ACC112 (cell line): Measurements from ENCODE around the gene CATSPER3.
A peak's percentile ranks its signal among the peaks of the same experiment; 100 is the strongest.

Experiments
- H2AFZ ChIP-seq: fragments of 200-600 bp; sonication (generic); one replicate; pipeline ENCODE4 v1.6.0; 2017; ENCODE audit warnings: antibody characterized with exemption, low read length; ENCODE audit not compliant: unreplicated experiment
- H3K27ac ChIP-seq: fragments of 200-600 bp; sonication (generic); 2 replicates; pipeline ENCODE4 v1.5.1; 2014; ENCODE audit warnings: low read depth, mild to moderate bottlenecking, antibody characterized with exemption, low read length, moderate library complexity
- H3K27me3 ChIP-seq: fragments of 200-600 bp; sonication (generic); 2 replicates; pipeline ENCODE4 v1.6.1; 2014; ENCODE audit warnings: mild to moderate bottlenecking, antibody characterized with exemption, low read length, moderate library complexity, mixed read lengths; ENCODE audit not compliant: insufficient read depth
- H3K36me3 ChIP-seq: fragments of 200-600 bp; sonication (generic); 2 replicates; pipeline ENCODE4 v1.6.1; 2016; ENCODE audit warnings: mild to moderate bottlenecking, antibody characterized with exemption, low read length, moderate library complexity, mixed read lengths; ENCODE audit not compliant: insufficient read depth
- H3K4me1 ChIP-seq: fragments of 200-600 bp; sonication (generic); one replicate; pipeline ENCODE4 v1.6.1; 2016; ENCODE audit warnings: low read length, mixed read lengths; ENCODE audit not compliant: insufficient read depth, unreplicated experiment, control insufficient read depth
- H3K4me3 ChIP-seq: fragments of 200-600 bp; sonication (generic); 2 replicates; pipeline ENCODE4 v1.5.1; 2014; ENCODE audit warnings: mild to moderate bottlenecking, low read depth, low read length
- H3K79me2 ChIP-seq: fragments of 200-600 bp; sonication (generic); one replicate; pipeline ENCODE4 v1.6.0; 2016; ENCODE audit warnings: low read length; ENCODE audit not compliant: control insufficient read depth, unreplicated experiment, insufficient read depth

CATSPER3 gene

DNA sequence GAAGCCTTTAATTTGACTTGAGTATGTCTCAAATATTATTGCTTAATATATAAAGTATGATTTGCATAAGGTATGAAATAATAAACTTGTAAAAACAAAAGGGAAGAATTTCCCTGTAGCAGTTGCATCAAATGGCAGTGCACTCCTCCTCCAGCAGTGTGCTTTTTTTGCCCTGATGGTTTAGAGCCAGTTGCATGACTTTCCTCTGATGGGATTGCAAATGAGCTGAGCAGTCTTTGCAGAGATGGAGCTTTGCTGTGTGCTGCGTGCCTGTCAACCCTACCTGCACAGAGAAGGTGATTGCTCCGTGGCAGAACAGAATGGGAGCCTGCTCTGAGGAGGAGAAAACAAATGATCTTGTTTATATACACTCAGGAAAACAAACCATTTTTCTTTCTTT lies 22.7 kb upstream of the CATSPER3 start:
- no peak overlapping the region for H3K27ac ChIP-seq
- peaks cover 9% of the 10 kb centered on the region for H3K4me1 ChIP-seq
- no peak overlapping the region for H2AFZ ChIP-seq
- no peak overlapping the region for H3K4me3 ChIP-seq
- H3K36me3 ChIP-seq: no peaks in the 10 kb centered on the region
- H3K79me2 ChIP-seq: no peaks in the 10 kb centered on the region
- H3K27me3 ChIP-seq: no peaks in the 10 kb centered on the region

DNA sequence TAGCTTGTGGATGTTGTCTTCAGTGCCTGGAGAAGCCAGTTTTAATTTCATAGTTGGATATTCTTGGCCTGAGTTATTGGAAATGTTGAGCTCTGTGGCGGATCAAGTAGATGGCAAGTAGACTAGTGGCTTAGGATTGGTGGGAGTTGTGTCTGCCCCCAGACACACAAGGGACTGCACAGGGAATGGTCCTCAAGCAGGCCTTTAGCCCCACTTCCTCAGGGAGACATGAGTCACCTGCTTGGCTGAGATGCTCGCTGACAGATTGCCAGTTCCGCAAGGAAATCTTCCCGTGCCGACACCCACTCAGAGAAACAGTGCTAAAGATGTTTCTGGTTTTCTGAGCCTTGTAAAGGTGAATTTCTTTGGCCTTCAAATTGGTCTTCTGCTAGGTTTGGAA lies 18.8 kb upstream of the CATSPER3 start:
- peaks cover 9% of the 10 kb centered on the region for H3K4me1 ChIP-seq
- H3K36me3 ChIP-seq: no peaks in the 10 kb centered on the region
- H3K79me2 ChIP-seq: no peaks in the 10 kb centered on the region
- H3K4me3 ChIP-seq: peak overlapping the region; percentile 24; the same call in 1 of the 2 replicates
- no peaks in the 10 kb centered on the region for H3K27me3 ChIP-seq
- no peak overlapping the region for H2AFZ ChIP-seq
- no peak overlapping the region for H3K27ac ChIP-seq

DNA sequence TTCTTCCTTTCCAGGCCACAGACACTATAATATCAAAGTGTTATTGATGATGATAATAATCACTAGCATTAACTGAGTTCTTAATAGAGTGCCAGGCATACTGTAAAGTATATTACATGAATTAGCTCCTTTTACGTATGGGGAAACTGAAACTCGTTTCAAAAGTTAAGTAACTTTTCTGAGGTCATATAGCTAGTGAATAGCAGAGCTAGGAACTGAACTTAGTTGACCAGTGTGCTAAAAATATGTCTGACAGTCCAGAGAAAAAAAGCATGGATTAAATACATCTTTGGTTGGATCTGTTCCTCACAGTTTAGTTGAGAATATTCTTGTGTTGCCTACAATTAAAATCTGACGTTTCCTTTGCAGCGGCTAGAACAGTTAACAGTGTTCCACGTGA lies 18.4 kb upstream of the CATSPER3 start:
- Histone ChIP-seq H3K27me3 (no peaks in the 10 kb centered on the region), H3K79me2 (no peaks in the 10 kb centered on the region), H3K36me3 (0 out of 2 replicates have a peak, but pooled peaks cover 2% of the 10 kb centered on the region), H3K4me3 (peak overlapping the region; percentile 24; the same call in 1 of the 2 replicates), H3K4me1 (peaks cover 9% of the 10 kb centered on the region), H3K27ac (no peak overlapping the region), H2AFZ (no peak overlapping the region)

DNA sequence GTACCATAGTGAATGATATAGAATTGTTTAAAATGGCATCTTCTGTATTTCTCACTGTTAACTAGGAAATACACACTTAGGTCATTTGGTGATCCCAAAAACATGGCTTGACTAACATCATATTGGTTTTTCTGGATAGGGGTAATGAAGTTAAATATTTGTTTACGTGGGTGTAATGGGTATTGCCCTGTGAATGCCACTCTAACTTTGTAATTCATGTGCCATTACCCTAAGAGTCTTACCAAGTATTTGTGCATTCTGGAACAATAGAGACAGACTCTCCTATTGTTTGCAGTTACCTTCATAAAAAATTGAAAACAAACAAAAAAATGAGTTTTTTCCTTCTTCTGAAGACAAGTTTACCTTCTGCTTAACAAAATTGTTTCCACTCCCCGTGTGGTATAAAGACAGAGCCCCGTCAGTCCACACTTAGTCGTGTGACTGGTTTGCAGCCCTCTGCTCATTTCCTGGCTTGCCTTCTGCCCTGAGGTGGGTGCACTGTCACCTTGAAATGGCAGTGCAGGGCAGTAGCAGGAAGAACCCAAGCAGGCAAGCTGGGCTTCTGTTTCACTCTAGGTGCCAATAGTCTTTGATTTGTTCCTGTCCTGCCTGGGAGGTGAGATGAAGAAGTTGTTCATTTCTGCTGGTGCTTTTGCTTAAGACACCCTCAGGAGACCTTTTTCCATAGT lies 9.6 kb upstream of the CATSPER3 start:
- no peak overlapping the region for H2AFZ ChIP-seq
- H3K4me1 ChIP-seq: no peaks in the 10 kb centered on the region
- no peak overlapping the region for H3K27ac ChIP-seq
- 0 out of 2 replicates have a peak, but pooled peaks cover 3% of the 10 kb centered on the region for H3K36me3 ChIP-seq
- H3K27me3 ChIP-seq: no peaks in the 10 kb centered on the region
- no peaks in the 10 kb centered on the region for H3K79me2 ChIP-seq
- no peak overlapping the region for H3K4me3 ChIP-seq

DNA sequence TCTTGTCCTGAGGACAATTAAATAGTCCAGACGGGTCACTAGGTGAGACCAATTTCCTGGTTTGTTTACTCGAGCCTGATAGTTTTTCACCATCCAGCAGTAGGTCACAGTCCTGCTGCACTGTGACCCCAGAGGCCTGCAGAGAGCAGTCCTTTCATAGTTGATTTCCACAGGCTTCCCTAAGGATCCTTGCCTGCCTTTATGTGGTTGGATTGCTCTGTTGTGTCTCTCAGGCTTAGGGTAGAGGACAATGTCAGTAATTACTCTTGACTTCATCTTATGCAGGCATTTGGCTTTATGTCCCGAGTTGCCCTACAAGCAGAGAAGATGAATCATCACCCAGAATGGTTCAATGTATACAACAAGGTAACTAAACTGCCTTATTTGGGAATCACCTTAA lies 9.0 kb upstream of the CATSPER3 start:
- H3K4me1 ChIP-seq: no peaks in the 10 kb centered on the region
- no peaks in the 10 kb centered on the region for H3K79me2 ChIP-seq
- H3K27me3 ChIP-seq: no peaks in the 10 kb centered on the region
- H3K27ac ChIP-seq: no peak overlapping the region
- 0 out of 2 replicates have a peak, but pooled peaks cover 3% of the 10 kb centered on the region for H3K36me3 ChIP-seq
- no peak overlapping the region for H2AFZ ChIP-seq
- H3K4me3 ChIP-seq: no peak overlapping the region

DNA sequence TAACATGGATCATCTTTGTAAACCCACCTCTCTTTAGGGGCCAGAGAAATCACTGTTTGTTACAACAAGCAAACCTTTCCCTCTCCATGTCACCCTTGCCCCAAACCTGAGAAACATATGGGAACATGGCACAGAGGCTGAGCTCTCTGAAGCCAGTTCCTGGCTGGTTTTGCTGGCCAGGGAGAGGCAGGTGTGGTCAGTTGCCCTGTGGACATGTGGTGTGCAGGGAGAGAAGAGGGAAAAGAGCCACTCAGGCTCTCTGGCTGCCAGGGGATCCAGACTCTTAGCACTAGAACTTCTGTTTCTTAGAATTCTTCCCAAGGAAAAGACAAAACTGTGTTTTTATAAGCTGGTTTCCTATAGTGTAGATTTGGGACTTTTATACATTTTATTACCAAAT lies 4.6 kb upstream of the CATSPER3 start:
- Histone ChIP-seq H3K79me2 (no peaks in the 10 kb centered on the region), H2AFZ (no peak overlapping the region), H3K4me3 (no peak overlapping the region), H3K27me3 (no peaks in the 10 kb centered on the region), H3K27ac (no peak overlapping the region), H3K4me1 (no peaks in the 10 kb centered on the region), H3K36me3 (no peaks in the 10 kb centered on the region)

DNA sequence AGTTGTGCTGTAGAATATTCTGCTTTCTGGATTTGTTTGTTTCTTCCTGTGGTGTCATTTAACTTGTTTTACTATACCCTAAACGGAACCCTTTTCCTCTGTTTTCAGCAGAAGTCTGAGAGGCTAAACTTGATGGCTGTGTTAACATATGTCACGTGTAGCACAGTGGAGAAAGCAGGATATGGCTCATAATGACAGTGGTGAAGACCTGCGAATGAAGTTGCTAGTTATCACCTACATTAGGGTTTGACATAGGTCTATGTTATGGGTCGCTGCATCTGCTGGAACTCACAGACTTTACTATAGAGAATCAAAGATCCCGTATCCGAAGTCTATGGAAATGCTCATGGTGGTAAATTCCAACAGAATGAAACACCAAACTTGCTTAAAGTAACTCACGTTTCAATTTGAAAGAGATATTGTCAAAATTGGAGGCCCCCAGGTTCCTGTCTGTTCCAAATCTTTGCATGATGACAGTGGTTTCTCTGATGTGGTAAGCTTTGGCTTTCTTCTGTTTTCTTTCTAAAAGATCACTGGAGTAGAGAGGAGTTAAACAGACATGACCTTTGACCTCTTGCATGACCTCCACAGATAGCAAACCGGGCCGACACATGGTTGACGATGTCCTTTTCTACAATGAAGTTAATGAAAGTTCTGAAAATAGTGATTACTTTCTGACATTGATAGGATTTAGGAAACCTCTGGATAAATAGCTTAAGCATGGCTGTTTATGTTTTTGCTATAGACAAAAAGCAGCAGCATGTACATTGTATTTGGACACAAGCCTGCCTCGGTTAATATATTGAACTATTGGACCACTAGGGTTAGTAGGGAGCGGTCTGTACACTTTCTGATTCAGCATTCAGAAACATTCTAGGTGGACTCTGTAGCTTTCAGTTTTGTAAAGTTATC lies 3.1 kb upstream of the CATSPER3 start:
- no peak overlapping the region for H3K4me3 ChIP-seq
- no peak overlapping the region for H2AFZ ChIP-seq
- no peaks in the 10 kb centered on the region for H3K79me2 ChIP-seq

DNA sequence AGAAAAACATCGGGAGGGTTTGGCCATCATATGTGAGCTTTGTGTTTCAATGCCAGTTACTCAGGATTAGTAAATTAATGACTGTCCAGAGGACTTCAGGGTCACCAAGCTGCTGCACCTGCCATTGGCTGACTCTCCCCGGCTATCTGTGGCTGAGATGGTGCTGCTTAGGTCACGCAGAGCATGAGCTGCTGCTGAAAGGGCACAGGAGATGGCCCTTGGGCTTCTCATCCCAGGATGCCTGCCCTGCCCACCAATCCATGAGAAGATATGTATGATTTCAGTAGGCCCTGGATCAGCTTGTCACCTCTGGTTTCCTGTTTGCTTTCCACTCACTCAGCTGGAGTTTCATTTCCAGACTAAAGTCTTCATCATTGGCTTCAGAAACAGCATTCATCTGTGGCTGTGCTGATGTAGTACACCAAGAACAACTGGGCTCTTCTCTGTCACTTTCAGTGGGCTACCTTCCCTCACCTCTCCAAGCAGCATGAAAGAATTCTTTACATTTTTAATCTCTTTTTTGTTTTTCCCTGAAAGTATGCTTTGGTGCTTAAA lies 2.4 kb upstream of the CATSPER3 start:
- H3K4me1 ChIP-seq: no peaks in the 10 kb centered on the region
- no peaks in the 10 kb centered on the region for H3K79me2 ChIP-seq
- H2AFZ ChIP-seq: no peak overlapping the region
- no peaks in the 10 kb centered on the region for H3K27me3 ChIP-seq
- no peak overlapping the region for H3K4me3 ChIP-seq
- no peaks in the 10 kb centered on the region for H3K36me3 ChIP-seq
- H3K27ac ChIP-seq: no peak overlapping the region

More for the DNA sequence above, 3.1 kb upstream of the CATSPER3 start:
- H3K27me3 ChIP-seq: no peaks in the 10 kb centered on the region
- no peaks in the 10 kb centered on the region for H3K4me1 ChIP-seq
- H3K27ac ChIP-seq: no peak overlapping the region
- no peaks in the 10 kb centered on the region for H3K36me3 ChIP-seq

DNA sequence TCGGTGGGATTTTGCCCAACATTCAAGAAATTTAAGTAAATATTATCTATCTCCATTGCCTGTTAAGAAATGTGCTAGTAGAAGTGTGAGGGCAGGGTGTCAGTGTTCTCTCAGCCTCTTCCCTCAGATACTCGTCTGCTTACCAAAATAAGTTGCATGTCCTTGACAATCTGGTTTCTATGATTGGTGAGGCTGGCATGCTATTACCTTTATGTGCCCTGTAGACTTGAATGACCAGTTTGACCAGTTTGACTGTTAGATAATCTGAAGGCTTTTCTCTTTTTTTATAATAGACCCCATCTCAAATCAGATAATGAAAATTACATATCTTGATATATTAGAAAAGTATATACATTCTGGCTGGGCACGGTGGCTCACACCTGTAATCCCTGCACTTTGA lies 348 bp downstream of the CATSPER3 start:
- H3K4me3 ChIP-seq: no peak overlapping the region
- no peak overlapping the region for H3K27ac ChIP-seq
- H3K36me3 ChIP-seq: no peaks in the 10 kb centered on the region

DNA sequence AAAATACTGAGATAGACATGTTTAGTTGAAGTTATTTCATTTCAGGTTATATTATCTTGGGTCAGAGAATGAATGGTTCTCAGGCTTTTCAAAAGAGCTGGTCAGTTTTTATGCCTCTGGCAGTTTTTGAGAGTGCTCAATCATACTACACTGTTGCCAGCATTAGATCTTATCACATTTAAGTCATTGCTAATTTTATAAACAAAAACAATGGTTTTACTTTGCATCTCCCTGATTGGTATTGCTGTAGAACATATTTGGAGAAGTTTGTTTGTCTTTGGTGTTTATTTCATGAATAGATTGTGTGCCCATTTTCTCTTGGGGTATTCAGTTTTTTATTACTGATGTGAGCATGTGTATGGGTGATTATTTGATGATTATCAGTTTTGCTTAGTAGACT lies 1.5 kb downstream of the CATSPER3 start:
- H3K36me3 ChIP-seq: no peaks in the 10 kb centered on the region
- H2AFZ ChIP-seq: no peak overlapping the region

More for the DNA sequence above, 348 bp downstream of the CATSPER3 start:
- no peaks in the 10 kb centered on the region for H3K27me3 ChIP-seq
- H3K4me1 ChIP-seq: no peaks in the 10 kb centered on the region
- no peak overlapping the region for H2AFZ ChIP-seq
- no peaks in the 10 kb centered on the region for H3K79me2 ChIP-seq

More for the DNA sequence above, 1.5 kb downstream of the CATSPER3 start:
- Histone ChIP-seq H3K79me2 (no peaks in the 10 kb centered on the region), H3K27ac (no peak overlapping the region), H3K4me3 (no peak overlapping the region), H3K4me1 (no peaks in the 10 kb centered on the region), H3K27me3 (no peaks in the 10 kb centered on the region)
